Stomach (tissue), 4 donors: Measurements from ENCODE around the gene COL1A1.

Source experiments
- CTCF ChIP-seq, 7 experiments: fragments of 450-650 bp in 4 of 7; fragments of 200-600 bp in 3 of 7; sonication (generic) in 3 of 7; IDR thresholded peaks; one replicate each; pipeline ENCODE4 v1.5.1; 2016 to 2019; ENCODE audit warnings: antibody characterized with exemption in 7 of 7, control low read depth in 2 of 7, mild to moderate bottlenecking in 1 of 7
- POLR2A ChIP-seq, 4 donors: fragments of 450-650 bp; IDR thresholded peaks; one replicate each; pipeline ENCODE4 v1.6.1; 2016; ENCODE audit warnings: antibody characterized with exemption in 4 of 4, control low read depth in 2 of 4, mild to moderate bottlenecking in 1 of 4, moderate library complexity in 1 of 4
- POLR2AphosphoS5 ChIP-seq, 3 donors: sonication (generic); formaldehyde crosslinking; IDR thresholded peaks; one replicate each; pipeline ENCODE4 v1.6.1; 2016; ENCODE audit warnings: antibody characterized with exemption in 3 of 3

- TF ChIP-seq CTCF (IDR thresholded peaks at IDR 0.05) (no peak), POLR2AphosphoS5 (IDR thresholded peaks at IDR 0.05) (no peak), POLR2A (IDR thresholded peaks at IDR 0.05) (no peak)
Measured at GRCh38 chr17:50205111-50205962, 3.9 kb upstream of the COL1A1 start.
